HTR-8/SVneo (cell line): ENCODE results near the gene EFCAB12.
"Not testable (repeated sequence)": the region's sequence is repeated elsewhere in the genome, so short reads cannot be mapped to it uniquely, and the experiment has no call there.

Experiments
- DNase-seq: peaks from one replicate; pipeline ENCODE4 v3.0.0; 2011; ENCODE audit warnings: low spot score, mixed read lengths; ENCODE audit not compliant: insufficient read length
- FAIRE-seq: peaks from 2 replicates; lab custom pipeline; 2011; peaks lifted over from hg19 to GRCh38; lab: Jason Lieb, UNC

Gene EFCAB12

GRCh38 chr3:129424185-129424841, 4.1 kb downstream of the EFCAB12 start:
- no peak for DNase-seq
- FAIRE-seq = no peak

- no peak for DNase-seq
- no peak for FAIRE-seq
Observed at GRCh38 chr3:129422897-129423296, 5.5 kb downstream of the EFCAB12 start.

- DNase-seq (no peak), FAIRE-seq (no peak)
Observed at GRCh38 chr3:129421988-129422745, 6.3 kb downstream of the EFCAB12 start.

GRCh38 chr3:129421236-129421883, 7.1 kb downstream of the EFCAB12 start:
- no peak for DNase-seq

GRCh38 chr3:129419476-129419875, 9.0 kb downstream of the EFCAB12 start:
- DNase-seq (no peak), FAIRE-seq (no peak)

More at GRCh38 chr3:129421236-129421883, 7.1 kb downstream of the EFCAB12 start:
- no peak for FAIRE-seq

GRCh38 chr3:129418041-129418973, 10.1 kb downstream of the EFCAB12 start:
- no peak for DNase-seq
- FAIRE-seq = no peak

- no peak for FAIRE-seq
- no peak for DNase-seq
Observed at GRCh38 chr3:129417326-129417725, 11.1 kb downstream of the EFCAB12 start.

- DNase-seq (no peak), FAIRE-seq (no peak)
Observed at GRCh38 chr3:129416415-129416814, 12.0 kb downstream of the EFCAB12 start.

GRCh38 chr3:129415830-129416229, 12.6 kb downstream of the EFCAB12 start:
- FAIRE-seq (no peak), DNase-seq (no peak)

GRCh38 chr3:129415378-129415777, 13.1 kb downstream of the EFCAB12 start:
- FAIRE-seq = no peak
- no peak for DNase-seq

GRCh38 chr3:129413687-129414506, 14.5 kb downstream of the EFCAB12 start:
- FAIRE-seq (no peak), DNase-seq (no peak)

- DNase-seq, FAIRE-seq: not testable (repeated sequence)
Observed at GRCh38 chr3:129413238-129413637, 15.2 kb downstream of the EFCAB12 start.

- FAIRE-seq (no peak), DNase-seq (no peak)
Observed at GRCh38 chr3:129412542-129413198, 15.8 kb downstream of the EFCAB12 start.

GRCh38 chr3:129410971-129411370, 17.5 kb downstream of the EFCAB12 start:
- FAIRE-seq (no peak), DNase-seq (no peak)

GRCh38 chr3:129409541-129409940, 18.9 kb downstream of the EFCAB12 start:
- DNase-seq = no peak
- no peak for FAIRE-seq

GRCh38 chr3:129404610-129405009, 23.8 kb downstream of the EFCAB12 start:
- DNase-seq (no peak), FAIRE-seq (no peak)

GRCh38 chr3:129404130-129404529, 24.3 kb downstream of the EFCAB12 start:
- DNase-seq (no peak), FAIRE-seq (no peak)

- DNase-seq (no peak), FAIRE-seq (no peak)
Observed at GRCh38 chr3:129403450-129403849, 25.0 kb downstream of the EFCAB12 start.

- FAIRE-seq (no peak), DNase-seq (no peak)
Observed at GRCh38 chr3:129402616-129403015, 25.8 kb downstream of the EFCAB12 start.
